Testis (tissue), 2 donors: Measurements from ENCODE around the gene HNMT.

Experiments used
- POLR2A ChIP-seq: fragments of 450-650 bp; IDR thresholded peaks from one replicate; pipeline ENCODE4 v1.6.1; 2017; ENCODE audit warnings: antibody characterized with exemption, mild to moderate bottlenecking, moderate library complexity
- TF ChIP-seq, protein P1 (sequence below), 3 experiments: fragments of 450-650 bp in 2 of 3; fragments of 200-600 bp in 1 of 3; sonication (generic) in 1 of 3; IDR thresholded peaks; one replicate each; pipeline ENCODE4 v1.5.1; 2016 to 2019; ENCODE audit warnings: antibody characterized with exemption in 3 of 3, mild to moderate bottlenecking in 2 of 3, moderate library complexity in 1 of 3

DNA sequence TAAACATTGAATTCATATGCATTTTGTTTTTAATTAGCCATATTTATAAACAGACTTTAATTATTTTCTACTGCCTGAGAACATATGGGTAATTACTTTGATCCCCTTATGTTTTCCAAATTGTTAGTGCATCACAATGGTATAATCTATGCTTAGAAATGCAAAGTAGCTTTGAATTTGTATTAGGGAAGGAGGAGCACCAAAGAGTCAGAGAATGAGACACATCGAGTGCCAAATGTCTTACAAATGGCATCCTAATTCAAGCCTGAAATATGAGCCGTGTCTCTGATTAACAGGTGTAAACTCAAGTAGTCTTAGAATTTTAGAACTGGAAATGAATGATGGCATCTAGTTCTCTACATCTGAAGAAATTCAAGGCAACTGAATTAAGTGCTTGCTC, 8.7 kb upstream of the HNMT start:
- TF ChIP-seq, protein P1, sequence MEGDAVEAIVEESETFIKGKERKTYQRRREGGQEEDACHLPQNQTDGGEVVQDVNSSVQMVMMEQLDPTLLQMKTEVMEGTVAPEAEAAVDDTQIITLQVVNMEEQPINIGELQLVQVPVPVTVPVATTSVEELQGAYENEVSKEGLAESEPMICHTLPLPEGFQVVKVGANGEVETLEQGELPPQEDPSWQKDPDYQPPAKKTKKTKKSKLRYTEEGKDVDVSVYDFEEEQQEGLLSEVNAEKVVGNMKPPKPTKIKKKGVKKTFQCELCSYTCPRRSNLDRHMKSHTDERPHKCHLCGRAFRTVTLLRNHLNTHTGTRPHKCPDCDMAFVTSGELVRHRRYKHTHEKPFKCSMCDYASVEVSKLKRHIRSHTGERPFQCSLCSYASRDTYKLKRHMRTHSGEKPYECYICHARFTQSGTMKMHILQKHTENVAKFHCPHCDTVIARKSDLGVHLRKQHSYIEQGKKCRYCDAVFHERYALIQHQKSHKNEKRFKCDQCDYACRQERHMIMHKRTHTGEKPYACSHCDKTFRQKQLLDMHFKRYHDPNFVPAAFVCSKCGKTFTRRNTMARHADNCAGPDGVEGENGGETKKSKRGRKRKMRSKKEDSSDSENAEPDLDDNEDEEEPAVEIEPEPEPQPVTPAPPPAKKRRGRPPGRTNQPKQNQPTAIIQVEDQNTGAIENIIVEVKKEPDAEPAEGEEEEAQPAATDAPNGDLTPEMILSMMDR (IDR thresholded peaks at IDR 0.05): no peak
- no peak for TF ChIP-seq POLR2A
